ENCODE data around the gene MYT1. TPM values are rescaled to one million over a fixed set of nuclear protein-coding genes. Genes with fewer than 3 reads are reported as not detected.

MYT1 gene
- total RNA-seq, 1 donor from 2014 or later = 0.74 TPM

- Mint-ChIP-seq H3K36me3 (ENCODE audit: low read depth, unreplicated experiment) (no peaks in the 10 kb centered on the region), H3K27ac (ENCODE audit: unreplicated experiment) (no peak overlapping the region), H3K4me3 (ENCODE audit: unreplicated experiment) (no peak overlapping the region), H3K9me3 (ENCODE audit: unreplicated experiment) (no peaks in the 10 kb centered on the region), H3K27me3 (ENCODE audit: unreplicated experiment) (peaks cover 2% of the 10 kb centered on the region), H3K4me1 (ENCODE audit: unreplicated experiment) (peaks cover 22% of the 10 kb centered on the region)
- no peak for DNase-seq (ENCODE audit: low spot score)
- TF ChIP-seq, protein P1, sequence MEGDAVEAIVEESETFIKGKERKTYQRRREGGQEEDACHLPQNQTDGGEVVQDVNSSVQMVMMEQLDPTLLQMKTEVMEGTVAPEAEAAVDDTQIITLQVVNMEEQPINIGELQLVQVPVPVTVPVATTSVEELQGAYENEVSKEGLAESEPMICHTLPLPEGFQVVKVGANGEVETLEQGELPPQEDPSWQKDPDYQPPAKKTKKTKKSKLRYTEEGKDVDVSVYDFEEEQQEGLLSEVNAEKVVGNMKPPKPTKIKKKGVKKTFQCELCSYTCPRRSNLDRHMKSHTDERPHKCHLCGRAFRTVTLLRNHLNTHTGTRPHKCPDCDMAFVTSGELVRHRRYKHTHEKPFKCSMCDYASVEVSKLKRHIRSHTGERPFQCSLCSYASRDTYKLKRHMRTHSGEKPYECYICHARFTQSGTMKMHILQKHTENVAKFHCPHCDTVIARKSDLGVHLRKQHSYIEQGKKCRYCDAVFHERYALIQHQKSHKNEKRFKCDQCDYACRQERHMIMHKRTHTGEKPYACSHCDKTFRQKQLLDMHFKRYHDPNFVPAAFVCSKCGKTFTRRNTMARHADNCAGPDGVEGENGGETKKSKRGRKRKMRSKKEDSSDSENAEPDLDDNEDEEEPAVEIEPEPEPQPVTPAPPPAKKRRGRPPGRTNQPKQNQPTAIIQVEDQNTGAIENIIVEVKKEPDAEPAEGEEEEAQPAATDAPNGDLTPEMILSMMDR (IDR thresholded peaks at IDR 0.05; ENCODE audit: unreplicated experiment) = no peak
These were observed 3.5 kb upstream of the MYT1 start for GRCh38 chr20:64160526-64161355.

- Mint-ChIP-seq H3K27me3 (ENCODE audit: unreplicated experiment) (peaks cover 2% of the 10 kb centered on the region), H3K4me3 (ENCODE audit: unreplicated experiment) (no peak overlapping the region), H3K27ac (ENCODE audit: unreplicated experiment) (no peak overlapping the region), H3K36me3 (ENCODE audit: low read depth, unreplicated experiment) (no peaks in the 10 kb centered on the region), H3K4me1 (ENCODE audit: unreplicated experiment) (peaks cover 16% of the 10 kb centered on the region), H3K9me3 (ENCODE audit: unreplicated experiment) (no peaks in the 10 kb centered on the region)
- DNase-seq (ENCODE audit: low spot score) = peak; percentile 73
- TF ChIP-seq, protein P1 (IDR thresholded peaks at IDR 0.05; ENCODE audit: unreplicated experiment) = no peak
These were observed 2.7 kb upstream of the MYT1 start for GRCh38 chr20:64161356-64162238.

GRCh38 chr20:64162239-64162910 lies 1.9 kb upstream of the MYT1 start:
- Mint-ChIP-seq H3K27me3 (ENCODE audit: unreplicated experiment) (peaks cover 2% of the 10 kb centered on the region), H3K9me3 (ENCODE audit: unreplicated experiment) (no peaks in the 10 kb centered on the region), H3K4me3 (ENCODE audit: unreplicated experiment) (no peak overlapping the region), H3K36me3 (ENCODE audit: low read depth, unreplicated experiment) (no peaks in the 10 kb centered on the region), H3K27ac (ENCODE audit: unreplicated experiment) (no peak overlapping the region), H3K4me1 (ENCODE audit: unreplicated experiment) (peaks cover 15% of the 10 kb centered on the region)
- TF ChIP-seq, protein P1 (IDR thresholded peaks at IDR 0.05; ENCODE audit: unreplicated experiment) = no peak
- DNase-seq (ENCODE audit: low spot score) = no peak

DNA sequence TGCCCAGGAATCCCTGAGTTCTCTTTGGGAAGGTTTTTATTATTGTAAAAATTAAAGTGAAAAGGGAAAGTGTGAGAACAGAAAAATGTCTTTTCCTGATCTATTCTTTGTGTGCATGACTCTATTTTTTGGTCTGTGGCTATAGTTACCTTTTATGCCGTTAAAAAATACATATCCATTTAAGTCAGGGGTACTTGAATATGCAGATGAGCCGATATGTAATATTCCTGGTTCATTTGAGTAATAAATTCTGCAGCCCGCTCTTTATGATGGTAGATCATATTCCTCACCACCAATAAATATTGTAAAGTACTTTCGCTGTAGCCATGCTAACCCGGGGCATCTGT lies 503 bp upstream of the MYT1 start:
- Mint-ChIP-seq H3K36me3 (ENCODE audit: low read depth, unreplicated experiment) (no peaks in the 10 kb centered on the region), H3K27me3 (ENCODE audit: unreplicated experiment) (peaks cover 2% of the 10 kb centered on the region), H3K9me3 (ENCODE audit: unreplicated experiment) (no peaks in the 10 kb centered on the region), H3K4me3 (ENCODE audit: unreplicated experiment) (no peak overlapping the region), H3K4me1 (ENCODE audit: unreplicated experiment) (peaks cover 13% of the 10 kb centered on the region), H3K27ac (ENCODE audit: unreplicated experiment) (no peak overlapping the region)
- TF ChIP-seq, protein P1 (IDR thresholded peaks at IDR 0.05; ENCODE audit: unreplicated experiment) = no peak
- DNase-seq (ENCODE audit: low spot score) = no peak

Measured in endothelial cell (in vitro differentiated cells).